ENCODE results near the gene LTC4S.

GRCh38 chr5:179797741-179798140, 4.0 kb downstream of the LTC4S start:
- TF ChIP-seq FOXP4 (CRISPR knock-in tag; IDR thresholded peaks at IDR 0.05): no peak
- TF ChIP-seq ATF3 (CRISPR knock-in tag; conservative IDR thresholded peaks at IDR 0.05): no peak
- no peak for TF ChIP-seq CTCF (IDR thresholded peaks at IDR 0.05)
- no peak for TF ChIP-seq IRF2 (CRISPR knock-in tag; IDR thresholded peaks at IDR 0.05; ENCODE audit: borderline replicate concordance, low read depth)
- no peak for TF ChIP-seq NR3C1 (CRISPR knock-in tag; conservative IDR thresholded peaks at IDR 0.05; ENCODE audit: low read depth)
- TF ChIP-seq SP1 (CRISPR knock-in tag; conservative IDR thresholded peaks at IDR 0.05): no peak
- TF ChIP-seq NR2C2 (CRISPR knock-in tag; IDR thresholded peaks at IDR 0.05): no peak
- TF ChIP-seq MAX (CRISPR knock-in tag; IDR thresholded peaks at IDR 0.05): no peak
- no peak for TF ChIP-seq ZNF121 (CRISPR knock-in tag; IDR thresholded peaks at IDR 0.05)
- no peak for TF ChIP-seq E2F5 (CRISPR knock-in tag; IDR thresholded peaks at IDR 0.05)
- no peak for TF ChIP-seq ZNF138 (CRISPR knock-in tag; conservative IDR thresholded peaks at IDR 0.05)
